HepG2 (cell line): Measurements from ENCODE around the gene TIAM1. TPM values are rescaled to one million over a fixed set of nuclear protein-coding genes. Genes with fewer than 3 reads are reported as not detected.

Source experiments
- ATAC-seq: fragments of 200-7000 bp; cut with Tn5 transposase; 3 replicates; pipeline ENCODE4 v1.9.1; 2020; ENCODE audit warnings: mild to moderate bottlenecking, moderate library complexity
- BruUV-seq: library from RNA; stranded (reverse); fragments of 400-500 nt; replicated peaks from 2 replicates; lab custom pipeline; 2021; lab: Mats Ljungman, UMichigan
- CTCF ChIA-PET: fragments of 300-600 bp; formaldehyde crosslinking; extraction: SDS; loops from one replicate; lab custom pipeline; 2021; ENCODE audit warnings: low total read pairs, inconsistent platforms, low intra/inter-chr PET ratio; lab: Yijun Ruan, JAX
- POLR2A ChIA-PET: fragments of 350-600 bp; sonication (Branson Sonifier 250); formaldehyde crosslinking; loops from one replicate; lab custom pipeline; 2020; ENCODE audit warnings: antibody characterized with exemption, inconsistent platforms; lab: Yijun Ruan, JAX
- DNase-seq: peaks from one replicate; pipeline ENCODE4 v3.0.0-alpha.2; 2015; ENCODE audit warnings: low spot score
- FAIRE-seq: peaks from 3 replicates; lab custom pipeline; 2011; peaks lifted over from hg19 to GRCh38; lab: Jason Lieb, UNC
- H2AFZ ChIP-seq: one replicate; pipeline ENCODE4 v1.6.1; 2011; ENCODE audit warnings: low read length, inconsistent platforms
- H3K27ac ChIP-seq: fragments of 300-600 bp; 3 replicates; pipeline ENCODE4 v1.8.0; 2011; ENCODE audit warnings: mixed run types, mild to moderate bottlenecking, mixed read lengths, low read length, inconsistent platforms; ENCODE audit not compliant: insufficient read depth; ENCODE audit errors: extremely low read length
- H3K27me3 ChIP-seq, 2 experiments: fragments of 200-600 bp in 1 of 2; 2 replicates in 1 of 2; 3 replicates in 1 of 2; pipeline versions ENCODE4 v1.6.0 to v1.8.0; 2011; ENCODE audit warnings: low read length in 2 of 2, mild to moderate bottlenecking in 2 of 2, moderate library complexity in 2 of 2, inconsistent platforms in 1 of 2; ENCODE audit not compliant: insufficient read depth in 2 of 2, control insufficient read depth in 1 of 2
- H3K36me3 ChIP-seq, 2 experiments: fragments of 200-600 bp in 1 of 2; replicated peaks in 1 of 2; 2 replicates in 1 of 2; 3 replicates in 1 of 2; pipeline versions ENCODE4 v1.5.1 to v1.8.0; 2011; ENCODE audit warnings: low read length in 2 of 2, inconsistent platforms in 1 of 2; ENCODE audit not compliant: insufficient read depth in 2 of 2, control insufficient read depth in 1 of 2
- H3K4me1 ChIP-seq: 2 replicates; pipeline ENCODE4 v1.5.1; 2012; ENCODE audit warnings: low read length, inconsistent platforms; ENCODE audit not compliant: insufficient read depth
- H3K4me2 ChIP-seq: 2 replicates; pipeline ENCODE4 v1.6.0; 2011; ENCODE audit warnings: low read depth, low read length, inconsistent platforms
- H3K4me3 ChIP-seq, 3 experiments: fragments of 200-600 bp in 1 of 3; sonication (generic), shearing (Covaris generic) in 1 of 3; replicated peaks in 1 of 3; 2 replicates each; pipeline ENCODE4 v1.5.1; 2011 to 2016; ENCODE audit warnings: low read length in 3 of 3, inconsistent platforms in 2 of 3, low read depth in 2 of 3, mild to moderate bottlenecking in 2 of 3, control low read depth in 1 of 3, mixed read lengths in 1 of 3; ENCODE audit not compliant: insufficient read depth in 1 of 3
- H3K79me2 ChIP-seq: one replicate; pipeline ENCODE4 v1.6.1; 2011; ENCODE audit warnings: low read length, inconsistent platforms; ENCODE audit not compliant: insufficient read depth
- H3K9ac ChIP-seq: 2 replicates; pipeline ENCODE4 v1.6.0; 2011; ENCODE audit warnings: mild to moderate bottlenecking, low read depth, low read length, inconsistent platforms; ENCODE audit not compliant: insufficient read depth
- H3K9me3 ChIP-seq: 2 replicates; pipeline ENCODE4 v1.5.1; 2012; ENCODE audit warnings: mild to moderate bottlenecking, low read length
- H4K20me1 ChIP-seq: 2 replicates; pipeline ENCODE4 v1.6.0; 2011; ENCODE audit warnings: inconsistent platforms, mild to moderate bottlenecking, low read length, moderate library complexity; ENCODE audit not compliant: insufficient read depth
- CBFB ChIP-seq: sonication (generic); formaldehyde crosslinking; IDR thresholded peaks from 2 replicates; pipeline ENCODE4 v1.4.0; 2020; ENCODE audit warnings: missing genetic modification reagents
- GLI4 ChIP-seq: sonication (generic); formaldehyde crosslinking; IDR thresholded peaks from 2 replicates; pipeline ENCODE4 v1.5.1; 2020; ENCODE audit warnings: missing genetic modification reagents, mild to moderate bottlenecking, moderate library complexity, borderline replicate concordance
- KAT2B ChIP-seq: fragments of 150-350 bp; IDR thresholded peaks from 2 replicates; pipeline ENCODE4 v1.6.1; 2014; ENCODE audit warnings: low read depth, low read length, borderline replicate concordance
- KDM5B ChIP-seq: sonication (generic); formaldehyde crosslinking; IDR thresholded peaks from 2 replicates; pipeline ENCODE4 v1.4.0; 2020; ENCODE audit warnings: missing genetic modification reagents, mild to moderate bottlenecking, borderline replicate concordance
- KLF11 ChIP-seq: IDR thresholded peaks from 2 replicates; pipeline ENCODE4 v1.6.1; 2016; ENCODE audit warnings: missing compliant biosample characterization
- SMAD3 ChIP-seq: sonication (generic); formaldehyde crosslinking; IDR thresholded peaks from 2 replicates; pipeline ENCODE4 v1.4.0; 2020; ENCODE audit warnings: missing genetic modification reagents
- THAP7 ChIP-seq: sonication (generic); formaldehyde crosslinking; IDR thresholded peaks from 2 replicates; pipeline ENCODE4 v1.8.1; 2023; ENCODE audit warnings: mild to moderate bottlenecking, missing genetic modification reagents
- ZBTB14 ChIP-seq: sonication (generic); formaldehyde crosslinking; IDR thresholded peaks from 2 replicates; pipeline ENCODE4 v1.4.0; 2020; ENCODE audit warnings: missing genetic modification reagents
- ZBTB42 ChIP-seq: sonication (generic); formaldehyde crosslinking; IDR thresholded peaks from 2 replicates; pipeline ENCODE4 v1.5.0; 2020; ENCODE audit warnings: mild to moderate bottlenecking, missing genetic modification reagents
- ZFP1 ChIP-seq: IDR thresholded peaks from 2 replicates; pipeline ENCODE4 v1.6.1; 2016
- ZNF142 ChIP-seq: sonication (generic); formaldehyde crosslinking; IDR thresholded peaks from 2 replicates; pipeline ENCODE4 v1.4.0; 2020; ENCODE audit warnings: missing genetic modification reagents
- ZNF207 ChIP-seq: fragments of 450-650 bp; IDR thresholded peaks from 2 replicates; pipeline ENCODE4 v1.6.1; 2016; ENCODE audit warnings: antibody characterized with exemption, borderline replicate concordance
- ZNF605 ChIP-seq: sonication (generic); formaldehyde crosslinking; IDR thresholded peaks from 2 replicates; pipeline ENCODE4 v1.8.0; 2022; ENCODE audit warnings: mild to moderate bottlenecking, missing genetic modification reagents
- WGBS: methylation state at CpG from one replicate; pipeline ENCODE4 v1.1.6; 2017; ENCODE audit warnings: low lambda C conversion rate; 5-methylcytosine and 5-hydroxymethylcytosine counted together
- in situ Hi-C: cut with HindIII; loops from 2 replicates; pipeline ENCODE4 v1.10.0; 2017; ENCODE audit warnings: low pct_unique_long_range_greater_than_20kb; ENCODE audit not compliant: extremely low pct_ligation_motif_present
- intact Hi-C: fragments of 100-400 bp; cut with micrococcal nuclease; formaldehyde crosslinking; loops from one replicate; pipeline ENCODE4 v1.10.0; 2022; ENCODE audit not compliant: unreplicated experiment
- polyA plus RNA-seq, 8 experiments: library from polyadenylated mRNA; depleted of rRNA in 3 of 8; stranded (reverse) in 7 of 8; unstranded in 1 of 8; fragments of >200 nt; fragmentation: Illumina TruSeq in 4 of 8; extraction: Trizol in 4 of 8; gene quantifications; 2 replicates each; pipeline versions ENCODE4 v1.2.1 to v1.2.3, GENCODE V29; 2011 to 2016; ENCODE audit warnings: low read depth in 4 of 8, missing spikeins in 1 of 8, mixed read lengths in 1 of 8; ENCODE audit not compliant: insufficient read depth in 1 of 8
- total RNA-seq, 5 experiments: library from RNA; depleted of rRNA; stranded (reverse); fragments of >200 nt; fragmentation: Illumina TruSeq; extraction: Trizol; gene quantifications; 2 replicates each; pipeline ENCODE4 v1.2.3, GENCODE V29; 2016; ENCODE audit warnings: low read depth in 1 of 5

Gene TIAM1
- total and polyA plus RNA-seq, 2 of the 13 experiments (the other 11 are each of a cell fraction or from before 2014, with no cell fraction given): 0.13 to 0.24 TPM

- Histone ChIP-seq H3K27me3 (no peaks in the 10 kb centered on the region), H3K79me2 (no peaks in the 10 kb centered on the region), H3K36me3 (no peaks in the 10 kb centered on the region), H2AFZ (no peak overlapping the region), H3K4me1 (no peaks in the 10 kb centered on the region), H3K27ac (no peak overlapping the region), H3K4me2 (no peak overlapping the region), H3K9ac (no peak overlapping the region), H3K9me3 (no peaks in the 10 kb centered on the region), H4K20me1 (no peaks in the 10 kb centered on the region), H3K4me3 (no peak overlapping the region)
- TF ChIP-seq ZBTB42 (CRISPR knock-in tag) (no peak), THAP7 (CRISPR knock-in tag) (no peak), ZNF207 (no peak), KLF11 (CRISPR knock-in tag) (no peak), KAT2B (no peak), KDM5B (no peak)
- in situ Hi-C loops: no loop called here
- CTCF ChIA-PET: no interaction called here
- ATAC-seq (no peak), DNase-seq (no peak), FAIRE-seq (no peak)
- POLR2A ChIA-PET: no interaction called here
- BruUV-seq: no TSS peak
- intact Hi-C loops: no loop called here
- 50% methylated on average over 2 of the region's 8 CpGs for WGBS
These were observed 82.3 kb downstream of the TIAM1 start for GRCh38 chr21:31261759-31262158.

- 31% methylated on average over 4 of the region's 4 CpGs for WGBS
- CTCF ChIA-PET: no interaction called here
- DNase-seq (no peak), FAIRE-seq (no peak), ATAC-seq (no peak)
- Histone ChIP-seq H3K4me2 (no peak overlapping the region), H3K9ac (no peak overlapping the region), H3K27ac (no peak overlapping the region), H3K4me1 (no peaks in the 10 kb centered on the region), H4K20me1 (no peaks in the 10 kb centered on the region), H3K36me3 (no peaks in the 10 kb centered on the region), H3K79me2 (no peaks in the 10 kb centered on the region), H3K27me3 (no peaks in the 10 kb centered on the region), H3K4me3 (no peak overlapping the region), H3K9me3 (no peaks in the 10 kb centered on the region), H2AFZ (no peak overlapping the region)
- intact Hi-C loops: no loop called here
- in situ Hi-C loops: no loop called here
- POLR2A ChIA-PET: no interaction called here
- no TSS peak for BruUV-seq
- TF ChIP-seq ZFP1 (CRISPR knock-in tag) (no peak), ZNF142 (CRISPR knock-in tag) (no peak), CBFB (CRISPR knock-in tag) (no peak), ZBTB14 (CRISPR knock-in tag) (no peak), SMAD3 (CRISPR knock-in tag) (no peak), ZNF605 (no peak), GLI4 (CRISPR knock-in tag) (no peak)
These were observed 83.3 kb downstream of the TIAM1 start for GRCh38 chr21:31260790-31261189.
